Epithelial cell of proximal tubule (primary cell): ENCODE results near the gene TRPV2. TPM values are rescaled to one million over a fixed set of nuclear protein-coding genes. Genes with fewer than 3 reads are reported as not detected.
"Not testable (repeated sequence)": the region's sequence is repeated elsewhere in the genome, so short reads cannot be mapped to it uniquely, and the experiment has no call there.

Source experiments
- DNase-seq: peaks from one replicate; pipeline ENCODE4 v3.0.0-alpha.2; 2011; ENCODE audit warnings: low read depth
- H3K4me3 ChIP-seq: 2 replicates; pipeline ENCODE4 v1.5.1; 2011; ENCODE audit warnings: low read depth, mild to moderate bottlenecking, low read length
- CTCF ChIP-seq: conservative IDR thresholded peaks from 2 replicates; pipeline ENCODE4 v1.5.1; 2012; ENCODE audit warnings: low read depth, mild to moderate bottlenecking, low read length
- total RNA-seq: library from RNA; depleted of rRNA; stranded (reverse); fragments of >200 nt; gene quantifications from 2 replicates; pipeline ENCODE4 v1.2.3, GENCODE V29; 2015

TRPV2 gene
- total RNA-seq, 1 donor from 2014 or later, result 28.4 TPM

GRCh38 chr17:16438557-16439302, 23.4 kb downstream of the TRPV2 start:
- H3K4me3 ChIP-seq, result peak overlapping the region; percentile 79
- DNase-seq, result peak; percentile 95
- TF ChIP-seq CTCF, result no peak

- H3K4me3 ChIP-seq, result peak overlapping the region; percentile 79
- TF ChIP-seq CTCF, result no peak
- no peak for DNase-seq
These were observed 24.0 kb downstream of the TRPV2 start for GRCh38 chr17:16439303-16439791.

GRCh38 chr17:16439811-16440351, 24.5 kb downstream of the TRPV2 start:
- DNase-seq, result no peak
- TF ChIP-seq CTCF, result no peak
- H3K4me3 ChIP-seq, result peak overlapping the region; percentile 79

GRCh38 chr17:16440354-16440753, 25.0 kb downstream of the TRPV2 start:
- peak overlapping the region; percentile 79 for H3K4me3 ChIP-seq
- not testable (repeated sequence) for DNase-seq

- TF ChIP-seq CTCF, result no peak
- peak overlapping the region; percentile 79 for H3K4me3 ChIP-seq
- no peak for DNase-seq
These were observed 25.7 kb downstream of the TRPV2 start for GRCh38 chr17:16440901-16441629.

GRCh38 chr17:16442141-16442540, 26.8 kb downstream of the TRPV2 start:
- no peak for DNase-seq
- TF ChIP-seq CTCF, result no peak
- H3K4me3 ChIP-seq, result peak overlapping the region; percentile 79
